Loucy (cell line): ENCODE results near the gene DUSP21.

ENCODE experiments used
- EZH2phosphoT487 ChIP-seq: fragments of 200-600 bp; IDR thresholded peaks from 2 replicates; pipeline ENCODE4 v1.6.1; 2018; ENCODE audit warnings: antibody characterized with exemption, mild to moderate bottlenecking, moderate library complexity, borderline replicate concordance
- TF ChIP-seq, protein P1 (sequence below): fragments of 200-600 bp; sonication (generic); conservative IDR thresholded peaks from 2 replicates; pipeline ENCODE4 v1.5.1; 2014; ENCODE audit warnings: mild to moderate bottlenecking, antibody characterized with exemption, low read length

DNA sequence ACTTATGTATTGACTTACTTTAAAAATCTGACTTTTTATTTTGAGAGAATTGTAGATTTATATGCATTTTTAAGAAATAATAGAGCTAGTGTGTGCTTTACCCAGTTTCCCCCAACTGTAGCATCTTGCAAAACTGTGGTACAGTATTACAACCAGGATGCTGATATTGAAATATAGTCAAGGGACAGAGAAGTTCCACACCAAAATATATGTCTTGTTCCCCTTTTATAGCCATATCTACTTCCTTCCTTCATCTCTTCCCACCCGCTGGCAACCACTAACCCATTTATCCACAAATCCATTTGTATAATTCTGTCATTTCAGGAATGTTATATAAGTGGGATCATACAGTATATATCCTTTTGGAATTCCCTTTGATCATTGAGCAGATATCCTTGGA lies 46.0 kb downstream of the DUSP21 start:
- TF ChIP-seq, protein P1, sequence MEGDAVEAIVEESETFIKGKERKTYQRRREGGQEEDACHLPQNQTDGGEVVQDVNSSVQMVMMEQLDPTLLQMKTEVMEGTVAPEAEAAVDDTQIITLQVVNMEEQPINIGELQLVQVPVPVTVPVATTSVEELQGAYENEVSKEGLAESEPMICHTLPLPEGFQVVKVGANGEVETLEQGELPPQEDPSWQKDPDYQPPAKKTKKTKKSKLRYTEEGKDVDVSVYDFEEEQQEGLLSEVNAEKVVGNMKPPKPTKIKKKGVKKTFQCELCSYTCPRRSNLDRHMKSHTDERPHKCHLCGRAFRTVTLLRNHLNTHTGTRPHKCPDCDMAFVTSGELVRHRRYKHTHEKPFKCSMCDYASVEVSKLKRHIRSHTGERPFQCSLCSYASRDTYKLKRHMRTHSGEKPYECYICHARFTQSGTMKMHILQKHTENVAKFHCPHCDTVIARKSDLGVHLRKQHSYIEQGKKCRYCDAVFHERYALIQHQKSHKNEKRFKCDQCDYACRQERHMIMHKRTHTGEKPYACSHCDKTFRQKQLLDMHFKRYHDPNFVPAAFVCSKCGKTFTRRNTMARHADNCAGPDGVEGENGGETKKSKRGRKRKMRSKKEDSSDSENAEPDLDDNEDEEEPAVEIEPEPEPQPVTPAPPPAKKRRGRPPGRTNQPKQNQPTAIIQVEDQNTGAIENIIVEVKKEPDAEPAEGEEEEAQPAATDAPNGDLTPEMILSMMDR = no peak
- no peak for TF ChIP-seq EZH2phosphoT487
